Mesothelial cell of epicardium (in vitro differentiated cells): ENCODE measurements around the gene OR6N1. TPM values are rescaled to one million over a fixed set of nuclear protein-coding genes. Genes with fewer than 3 reads are reported as not detected.

ENCODE experiments used
- DNase-seq, 2 experiments: peaks; one replicate each; pipeline ENCODE4 v3.0.0; 2021; ENCODE audit warnings: low spot score in 2 of 2; ENCODE audit not compliant: unreplicated experiment in 2 of 2
- H3K27ac Mint-ChIP-seq: 2 replicates; pipeline ENCODE4 v1.8.0; 2021; ENCODE audit warnings: mixed read lengths
- H3K27me3 Mint-ChIP-seq: 2 replicates; pipeline ENCODE4 v1.8.0; 2021; ENCODE audit warnings: low read depth, mixed read lengths
- H3K36me3 Mint-ChIP-seq: 2 replicates; pipeline ENCODE4 v1.8.0; 2021; ENCODE audit warnings: mixed read lengths
- H3K4me1 Mint-ChIP-seq: 2 replicates; pipeline ENCODE4 v1.8.0; 2021; ENCODE audit warnings: mixed read lengths
- H3K4me3 Mint-ChIP-seq: 2 replicates; pipeline ENCODE4 v1.8.0; 2021; ENCODE audit warnings: mild to moderate bottlenecking, moderate library complexity, mixed read lengths
- H3K9me3 Mint-ChIP-seq: 2 replicates; pipeline ENCODE4 v1.8.0; 2021; ENCODE audit warnings: mixed read lengths
- CTCF ChIP-seq: fragments of 200-600 bp; sonication (generic); IDR thresholded peaks from one replicate; pipeline ENCODE4 v1.5.0; 2021; ENCODE audit warnings: antibody characterized with exemption; ENCODE audit not compliant: unreplicated experiment
- total RNA-seq: library from RNA; stranded (reverse); gene quantifications from 3 replicates; pipeline ENCODE4 v1.2.1, GENCODE V29; 2021

Gene OR6N1
- total RNA-seq, 1 donor from 2014 or later, result not detected

- no peaks in the 10 kb centered on the region for H3K27me3 Mint-ChIP-seq
- H3K4me1 Mint-ChIP-seq, result peaks cover 6% of the 10 kb centered on the region
- DNase-seq, result no peak
- no peak overlapping the region for H3K4me3 Mint-ChIP-seq
- no peak for TF ChIP-seq CTCF
- no peaks in the 10 kb centered on the region for H3K9me3 Mint-ChIP-seq
- H3K27ac Mint-ChIP-seq, result no peak overlapping the region
- H3K36me3 Mint-ChIP-seq, result no peaks in the 10 kb centered on the region
These were observed 43.0 kb upstream of the OR6N1 start for GRCh38 chr1:158814970-158815369.

- Mint-ChIP-seq H3K4me3 (no peak overlapping the region), H3K27me3 (no peaks in the 10 kb centered on the region), H3K4me1 (no peaks in the 10 kb centered on the region), H3K36me3 (no peaks in the 10 kb centered on the region), H3K9me3 (no peaks in the 10 kb centered on the region), H3K27ac (no peak overlapping the region)
- DNase-seq, result no peak
- TF ChIP-seq CTCF, result no peak
These were observed 41.2 kb upstream of the OR6N1 start for GRCh38 chr1:158813164-158813563.

- TF ChIP-seq CTCF, result no peak
- no peak for DNase-seq
- Mint-ChIP-seq H3K4me1 (peaks cover 5% of the 10 kb centered on the region), H3K36me3 (no peaks in the 10 kb centered on the region), H3K27ac (no peak overlapping the region), H3K9me3 (no peaks in the 10 kb centered on the region), H3K27me3 (no peaks in the 10 kb centered on the region), H3K4me3 (no peak overlapping the region)
These were observed 40.3 kb upstream of the OR6N1 start for GRCh38 chr1:158812336-158812735.

- Mint-ChIP-seq H3K36me3 (no peaks in the 10 kb centered on the region), H3K9me3 (no peaks in the 10 kb centered on the region), H3K27me3 (no peaks in the 10 kb centered on the region), H3K4me1 (peaks cover 16% of the 10 kb centered on the region), H3K27ac (no peak overlapping the region), H3K4me3 (no peak overlapping the region)
- DNase-seq, result no peak
- no peak for TF ChIP-seq CTCF
These were observed 38.3 kb upstream of the OR6N1 start for GRCh38 chr1:158810311-158810710.

- no peak overlapping the region for H3K27ac Mint-ChIP-seq
- DNase-seq, result no peak
- no peaks in the 10 kb centered on the region for H3K27me3 Mint-ChIP-seq
- H3K36me3 Mint-ChIP-seq, result no peaks in the 10 kb centered on the region
- no peak overlapping the region for H3K4me3 Mint-ChIP-seq
- H3K9me3 Mint-ChIP-seq, result no peaks in the 10 kb centered on the region
- H3K4me1 Mint-ChIP-seq, result peaks cover 16% of the 10 kb centered on the region
- no peak for TF ChIP-seq CTCF
These were observed 37.9 kb upstream of the OR6N1 start for GRCh38 chr1:158809862-158810261.

GRCh38 chr1:158809256-158809655 is 37.3 kb upstream of the OR6N1 start:
- TF ChIP-seq CTCF, result no peak
- Mint-ChIP-seq H3K36me3 (no peaks in the 10 kb centered on the region), H3K4me1 (peaks cover 16% of the 10 kb centered on the region), H3K27me3 (peaks cover under 1% of the 10 kb centered on the region), H3K4me3 (no peak overlapping the region), H3K27ac (no peak overlapping the region), H3K9me3 (no peaks in the 10 kb centered on the region)
- DNase-seq, result no peak
